Chondrocyte (in vitro differentiated cells): Measurements from ENCODE around the gene C10orf90. TPM values are rescaled to one million over a fixed set of nuclear protein-coding genes. Genes with fewer than 3 reads are reported as not detected.

Experiments
- DNase-seq: peaks from one replicate; pipeline ENCODE4 v3.0.0; 2021; ENCODE audit warnings: mixed read lengths, low spot score
- H3K27ac Mint-ChIP-seq: one replicate; pipeline ENCODE4 v1.8.0; 2021; ENCODE audit warnings: mild to moderate bottlenecking, moderate library complexity, mixed read lengths; ENCODE audit not compliant: unreplicated experiment
- H3K27me3 Mint-ChIP-seq: 2 replicates; pipeline ENCODE4 v1.8.0; 2021; ENCODE audit warnings: low read depth, mixed read lengths
- H3K36me3 Mint-ChIP-seq: 2 replicates; pipeline ENCODE4 v1.8.0; 2021; ENCODE audit warnings: low read depth, mixed read lengths
- H3K4me1 Mint-ChIP-seq: 2 replicates; pipeline ENCODE4 v1.8.0; 2021; ENCODE audit warnings: low read depth, mild to moderate bottlenecking, mixed read lengths
- H3K4me3 Mint-ChIP-seq: one replicate; pipeline ENCODE4 v1.8.0; 2021; ENCODE audit warnings: mild to moderate bottlenecking, moderate library complexity, mixed read lengths; ENCODE audit not compliant: unreplicated experiment
- H3K9me3 Mint-ChIP-seq: 2 replicates; pipeline ENCODE4 v1.8.0; 2021; ENCODE audit warnings: low read depth, mixed read lengths
- total RNA-seq: library from RNA; stranded (reverse); gene quantifications from 3 replicates; pipeline ENCODE4 v1.2.1, GENCODE V29; 2021
- TF ChIP-seq, protein P1 (sequence below): fragments of 200-600 bp; sonication (generic); IDR thresholded peaks from 2 replicates; pipeline ENCODE4 v1.5.0; 2021; ENCODE audit warnings: antibody characterized with exemption, mild to moderate bottlenecking, moderate library complexity

The C10orf90 gene
- total RNA-seq, 1 donor from 2014 or later = not detected

DNA sequence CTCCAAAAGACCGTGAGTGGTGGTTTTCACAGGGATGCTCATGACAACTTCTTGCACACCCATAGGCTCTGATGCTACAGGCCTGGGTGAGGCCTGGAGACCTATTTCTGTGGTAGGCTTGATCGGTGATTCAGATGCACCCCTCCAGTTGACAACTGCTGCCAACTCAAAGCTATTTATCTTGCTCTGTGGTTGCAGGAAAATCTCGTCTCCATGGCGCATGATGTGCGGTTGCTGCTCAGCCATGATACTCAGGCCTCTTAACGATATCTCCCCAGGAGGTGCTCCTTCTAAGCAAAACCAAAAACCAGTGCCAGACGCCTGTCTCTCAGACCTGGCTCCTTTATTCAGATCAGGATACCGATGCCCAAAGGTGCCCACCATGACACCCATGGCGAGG is 31.4 kb downstream of the C10orf90 start:
- H3K4me3 Mint-ChIP-seq = no peak overlapping the region
- H3K27ac Mint-ChIP-seq = no peak overlapping the region
- TF ChIP-seq, protein P1, sequence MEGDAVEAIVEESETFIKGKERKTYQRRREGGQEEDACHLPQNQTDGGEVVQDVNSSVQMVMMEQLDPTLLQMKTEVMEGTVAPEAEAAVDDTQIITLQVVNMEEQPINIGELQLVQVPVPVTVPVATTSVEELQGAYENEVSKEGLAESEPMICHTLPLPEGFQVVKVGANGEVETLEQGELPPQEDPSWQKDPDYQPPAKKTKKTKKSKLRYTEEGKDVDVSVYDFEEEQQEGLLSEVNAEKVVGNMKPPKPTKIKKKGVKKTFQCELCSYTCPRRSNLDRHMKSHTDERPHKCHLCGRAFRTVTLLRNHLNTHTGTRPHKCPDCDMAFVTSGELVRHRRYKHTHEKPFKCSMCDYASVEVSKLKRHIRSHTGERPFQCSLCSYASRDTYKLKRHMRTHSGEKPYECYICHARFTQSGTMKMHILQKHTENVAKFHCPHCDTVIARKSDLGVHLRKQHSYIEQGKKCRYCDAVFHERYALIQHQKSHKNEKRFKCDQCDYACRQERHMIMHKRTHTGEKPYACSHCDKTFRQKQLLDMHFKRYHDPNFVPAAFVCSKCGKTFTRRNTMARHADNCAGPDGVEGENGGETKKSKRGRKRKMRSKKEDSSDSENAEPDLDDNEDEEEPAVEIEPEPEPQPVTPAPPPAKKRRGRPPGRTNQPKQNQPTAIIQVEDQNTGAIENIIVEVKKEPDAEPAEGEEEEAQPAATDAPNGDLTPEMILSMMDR = no peak
- peaks cover 15% of the 10 kb centered on the region for H3K27me3 Mint-ChIP-seq
- no peaks in the 10 kb centered on the region for H3K9me3 Mint-ChIP-seq
- DNase-seq = no peak
- peaks cover 2% of the 10 kb centered on the region for H3K36me3 Mint-ChIP-seq
- H3K4me1 Mint-ChIP-seq = no peaks in the 10 kb centered on the region

DNA sequence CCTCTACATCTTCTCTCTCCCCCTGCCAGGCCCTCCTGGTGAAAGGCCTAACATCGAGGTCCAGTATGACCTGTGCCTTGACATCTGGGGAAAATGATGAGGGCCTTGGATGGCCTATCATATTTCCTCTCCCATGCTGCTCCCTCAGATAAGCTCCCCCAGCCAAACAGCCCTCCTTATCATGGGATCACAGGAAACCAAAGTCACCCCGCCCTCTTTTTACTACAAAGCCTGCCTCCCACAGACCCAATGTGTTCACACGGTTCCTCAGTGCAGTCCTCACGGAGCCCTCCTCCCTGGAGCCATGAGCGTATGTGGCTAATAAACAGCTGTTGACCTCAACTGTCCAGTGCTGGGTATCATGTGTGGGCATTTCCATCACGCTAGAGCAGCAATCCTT is 32.0 kb downstream of the C10orf90 start:
- DNase-seq = no peak
- Mint-ChIP-seq H3K4me3 (no peak overlapping the region), H3K27me3 (peaks cover 15% of the 10 kb centered on the region), H3K9me3 (no peaks in the 10 kb centered on the region), H3K27ac (no peak overlapping the region), H3K4me1 (no peaks in the 10 kb centered on the region), H3K36me3 (peaks cover 2% of the 10 kb centered on the region)
- TF ChIP-seq, protein P1 = no peak

DNA sequence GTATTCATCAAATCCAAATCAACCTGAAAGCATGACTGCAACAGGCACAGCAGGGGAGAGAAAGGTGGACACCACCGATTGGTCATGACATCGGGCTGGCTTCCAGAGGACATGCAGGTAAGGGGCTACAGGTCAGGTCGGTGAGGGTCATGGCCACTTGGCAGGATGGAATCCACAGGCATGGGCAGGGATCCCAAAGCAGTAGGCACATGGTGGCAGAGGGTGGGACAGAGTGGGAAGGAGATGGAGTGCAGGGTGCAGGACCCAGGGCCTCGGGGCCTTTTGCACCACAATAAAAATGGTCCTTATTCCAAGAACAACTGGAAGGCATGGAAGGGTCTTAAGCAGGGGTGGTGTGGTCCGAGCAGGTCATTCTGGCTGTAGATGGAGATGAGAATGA is 33.0 kb downstream of the C10orf90 start:
- Mint-ChIP-seq H3K9me3 (no peaks in the 10 kb centered on the region), H3K4me1 (no peaks in the 10 kb centered on the region), H3K27ac (no peak overlapping the region), H3K36me3 (peaks cover 1% of the 10 kb centered on the region), H3K4me3 (no peak overlapping the region), H3K27me3 (peaks cover 13% of the 10 kb centered on the region)
- no peak for DNase-seq
- TF ChIP-seq, protein P1 = no peak

- DNase-seq = no peak
- TF ChIP-seq, protein P1 = no peak
- Mint-ChIP-seq H3K36me3 (no peaks in the 10 kb centered on the region), H3K9me3 (no peaks in the 10 kb centered on the region), H3K27ac (no peak overlapping the region), H3K27me3 (peaks cover 13% of the 10 kb centered on the region), H3K4me3 (no peak overlapping the region), H3K4me1 (no peaks in the 10 kb centered on the region)
These were observed 35.6 kb downstream of the C10orf90 start for GRCh38 chr10:126634911-126635310.

DNA sequence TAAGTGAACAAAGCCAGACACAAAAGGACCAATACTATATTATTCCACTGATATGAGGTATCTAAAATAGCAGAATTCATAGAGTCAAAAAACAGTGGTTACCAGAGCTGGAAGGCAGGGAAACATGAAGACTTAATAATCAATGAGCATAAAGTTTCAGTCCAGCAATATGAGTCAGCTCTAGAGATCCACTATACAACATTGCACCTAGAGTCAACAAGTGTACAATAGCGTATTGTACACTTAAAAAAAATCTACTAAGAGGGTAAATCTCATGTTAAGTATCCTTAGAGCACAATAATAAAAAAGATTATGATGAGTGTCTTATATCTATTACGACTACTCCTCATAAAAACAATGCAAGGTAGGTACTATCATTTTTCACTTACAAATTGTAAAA is 36.1 kb downstream of the C10orf90 start:
- H3K4me1 Mint-ChIP-seq = no peaks in the 10 kb centered on the region
- H3K36me3 Mint-ChIP-seq = no peaks in the 10 kb centered on the region
- no peak overlapping the region for H3K27ac Mint-ChIP-seq
- TF ChIP-seq, protein P1 = no peak
- DNase-seq = no peak
- peaks cover 14% of the 10 kb centered on the region for H3K27me3 Mint-ChIP-seq
- H3K4me3 Mint-ChIP-seq = no peak overlapping the region
- H3K9me3 Mint-ChIP-seq = no peaks in the 10 kb centered on the region
